ENCODE data around the gene PTGS1.

DNA sequence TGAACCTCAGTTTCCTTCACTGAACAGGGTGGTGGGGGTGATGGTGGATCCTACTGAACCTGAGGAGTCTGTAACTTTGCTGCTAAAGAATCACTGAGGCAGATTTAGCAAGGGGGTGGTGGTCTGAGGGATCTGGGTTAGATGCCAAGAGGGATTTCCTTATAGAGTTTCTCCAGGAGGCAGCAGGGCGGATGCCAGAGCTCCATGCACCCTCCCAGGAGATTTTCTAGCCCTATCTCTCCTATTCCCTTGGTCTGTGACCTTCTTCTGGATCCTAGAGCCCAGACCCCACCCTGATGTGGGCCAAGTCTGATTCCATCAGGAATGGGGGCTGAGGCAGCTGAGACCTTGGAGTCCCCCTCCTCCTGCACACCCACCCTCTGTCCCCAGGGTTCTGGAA, 6.0 kb downstream of the PTGS1 start:
- TF ChIP-seq POLR2AphosphoS5 (IDR thresholded peaks at IDR 0.05), result no peak
- TF ChIP-seq CTCF (IDR thresholded peaks at IDR 0.05), result no peak

All from prostate gland (tissue), 2 donors.